Right lobe of liver (tissue), 6 donors: ENCODE measurements around the gene ARL3. TPM values are rescaled to one million over a fixed set of nuclear protein-coding genes. Genes with fewer than 3 reads are reported as not detected.

Experiments used
- ATAC-seq, 4 donors: fragments of 200-7000 bp; cut with Tn5 transposase; one replicate each; pipeline ENCODE4 v1.9.1; 2020; ENCODE audit warnings: mild to moderate bottlenecking in 4 of 4, moderate library complexity in 4 of 4
- DNase-seq, 3 donors: peaks; one replicate each; pipeline ENCODE4 v3.0.0-alpha.2; 2020
- H3K27ac ChIP-seq, 3 donors: fragments of 200-600 bp; one replicate each; pipeline ENCODE4 v1.8.0; 2022
- H3K27me3 ChIP-seq, 2 donors: fragments of 200-600 bp; one replicate each; pipeline ENCODE4 v1.8.0; 2022
- H3K36me3 ChIP-seq, 4 donors: fragments of 200-600 bp; sonication (generic) in 1 of 4; one replicate each; pipeline versions ENCODE4 v1.5.1 to v1.8.0; 2017 to 2022; ENCODE audit warnings: control low read depth in 1 of 4
- H3K4me1 ChIP-seq, 4 donors: fragments of 200-600 bp; sonication (generic) in 1 of 4; one replicate each; pipeline versions ENCODE4 v1.5.1 to v1.8.0; 2017 to 2022; ENCODE audit warnings: control low read depth in 1 of 4
- H3K4me3 ChIP-seq, 3 donors: fragments of 200-600 bp; one replicate each; pipeline ENCODE4 v1.8.0; 2022
- H3K9me3 ChIP-seq, 4 donors: fragments of 200-600 bp; sonication (generic) in 1 of 4; one replicate each; pipeline versions ENCODE4 v1.5.1 to v1.8.0; 2017 to 2022; ENCODE audit warnings: control low read depth in 1 of 4
- CTCF ChIP-seq, 4 donors: fragments of 200-600 bp in 3 of 4; fragments of 450-650 bp in 1 of 4; IDR thresholded peaks; one replicate each; pipeline versions ENCODE4 v1.5.1 to v1.8.0; 2016 to 2022; ENCODE audit warnings: antibody characterized with exemption in 4 of 4, mild to moderate bottlenecking in 2 of 4
- POLR2A ChIP-seq: fragments of 450-650 bp; IDR thresholded peaks from one replicate; pipeline ENCODE4 v1.6.1; 2017; ENCODE audit warnings: antibody characterized with exemption, mild to moderate bottlenecking
- WGBS: methylation state at CpG from one replicate; pipeline ENCODE4 v1.1.6; 2018; ENCODE audit warnings: low coverage, low lambda C conversion rate; ENCODE audit not compliant: insufficient coverage; ENCODE audit errors: missing lambda C conversion rate; 5-methylcytosine and 5-hydroxymethylcytosine counted together
- intact Hi-C, 2 donors: fragments of 100-400 bp; cut with DNase I; formaldehyde crosslinking; loops; one replicate each; pipeline versions ENCODE4 v1.11.2 to v1.14.1; 2022
- total RNA-seq, 6 experiments: library from RNA; depleted of rRNA in 2 of 6; stranded (reverse); fragments of >200 nt in 2 of 6; fragmentation: NEBNext Ultra II Directional in 3 of 6; extraction: Animal tissue kit (Norgen Biotek cat#: 25700) in 3 of 6; gene quantifications; one replicate each; pipeline versions ENCODE4 v1.1.0 to v1.2.4, GENCODE V29; 2016 to 2023
- donor health status: DM: no; HTN: yes; CAD: no.
- donor health status: DM: no; HTN: no; CAD: no.
- donor health status: DM: no; HTN: no; CAD: no.
- donor health status: DM: no; HTN: yes; CAD: no.
- donor health status: DM: no; HTN: yes; CAD: no.

The ARL3 gene
- total RNA-seq, 6 experiments from 2014 or later = 1.1 to 3.3 (median 2.3) TPM

- ATAC-seq = no peak
- H3K27me3 ChIP-seq = no peaks in the 10 kb centered on the region
- no peak for DNase-seq
- no peaks in the 10 kb centered on the region for H3K36me3 ChIP-seq
- no peak overlapping the region for H3K27ac ChIP-seq
- WGBS = 81% methylated on average over 6 of the region's 9 CpGs
- peaks cover 0 to 20% (median 0%) of the 10 kb centered on the region in 4 donors for H3K4me1 ChIP-seq
- no peak for TF ChIP-seq CTCF (IDR thresholded peaks at IDR 0.05)
- no peak for TF ChIP-seq POLR2A
- intact Hi-C loops = no loop called here
- H3K4me3 ChIP-seq = no peak overlapping the region
- H3K9me3 ChIP-seq = no peaks in the 10 kb centered on the region
These were observed 36.7 kb downstream of the ARL3 start for GRCh38 chr10:102677331-102678067.

GRCh38 chr10:102676534-102677315, 37.5 kb downstream of the ARL3 start:
- Histone ChIP-seq H3K27me3 (no peaks in the 10 kb centered on the region), H3K4me1 (peaks cover 0 to 20% (median 0%) of the 10 kb centered on the region in 4 donors), H3K4me3 (no peak overlapping the region), H3K36me3 (no peaks in the 10 kb centered on the region), H3K27ac (peak overlapping the region in 1 of 3 donors; percentile 1), H3K9me3 (no peaks in the 10 kb centered on the region)
- WGBS = 71% methylated on average over 7 of the region's 9 CpGs
- intact Hi-C loops = no loop called here
- ATAC-seq (no peak), DNase-seq (no peak)
- no peak for TF ChIP-seq CTCF (IDR thresholded peaks at IDR 0.05)

GRCh38 chr10:102675666-102676533, 38.3 kb downstream of the ARL3 start:
- peak; percentile 16 to 37 (median 29) for ATAC-seq
- no peaks in the 10 kb centered on the region for H3K36me3 ChIP-seq
- intact Hi-C loops = no loop called here
- no peak for DNase-seq
- H3K27ac ChIP-seq = peak overlapping the region in 1 of 3 donors; percentile 1
- no peaks in the 10 kb centered on the region for H3K27me3 ChIP-seq
- no peaks in the 10 kb centered on the region for H3K9me3 ChIP-seq
- peaks cover 0 to 20% (median 0%) of the 10 kb centered on the region in 4 donors for H3K4me1 ChIP-seq
- 37% methylated on average over 15 of the region's 16 CpGs for WGBS
- TF ChIP-seq CTCF (IDR thresholded peaks at IDR 0.05) = no peak
- peak; percentile 10 for TF ChIP-seq POLR2A
- no peak overlapping the region for H3K4me3 ChIP-seq

- TF ChIP-seq POLR2A (no peak), CTCF (IDR thresholded peaks at IDR 0.05) (no peak)
- 64% methylated on average over 6 of the region's 8 CpGs for WGBS
- H3K36me3 ChIP-seq = no peaks in the 10 kb centered on the region
- H3K4me1 ChIP-seq = peaks cover 0 to 20% (median 0%) of the 10 kb centered on the region in 4 donors
- no peaks in the 10 kb centered on the region for H3K9me3 ChIP-seq
- peak overlapping the region in 1 of 3 donors; percentile 1 for H3K27ac ChIP-seq
- no peak overlapping the region for H3K4me3 ChIP-seq
- no peak for DNase-seq
- ATAC-seq = no peak
- no peaks in the 10 kb centered on the region for H3K27me3 ChIP-seq
- intact Hi-C loops = no loop called here
These were observed 39.1 kb downstream of the ARL3 start for GRCh38 chr10:102675011-102675665.
